Loucy (cell line): ENCODE data around the gene NRIP2.

Experiments used
- H2AFZ ChIP-seq: fragments of 200-600 bp; sonication (generic); 2 replicates; pipeline ENCODE4 v1.6.0; 2016; ENCODE audit warnings: antibody characterized with exemption, mild to moderate bottlenecking, low read length, moderate library complexity
- H3F3A ChIP-seq: fragments of 200-600 bp; 2 replicates; pipeline ENCODE4 v1.6.0; 2016; ENCODE audit warnings: antibody characterized with exemption, low read depth, mild to moderate bottlenecking
- H3K27me3 ChIP-seq: fragments of 200-600 bp; sonication (generic); 2 replicates; pipeline ENCODE4 v1.6.1; 2014; ENCODE audit warnings: low read length, mild to moderate bottlenecking; ENCODE audit not compliant: insufficient read depth, poor library complexity, severe bottlenecking
- H3K36me3 ChIP-seq: fragments of 200-600 bp; sonication (generic); 2 replicates; pipeline ENCODE4 v1.6.1; 2016; ENCODE audit warnings: low read length; ENCODE audit not compliant: insufficient read depth
- H3K4me1 ChIP-seq: fragments of 200-600 bp; sonication (generic); 2 replicates; pipeline ENCODE4 v1.5.1; 2014; ENCODE audit warnings: low read length, mild to moderate bottlenecking; ENCODE audit not compliant: insufficient read depth, poor library complexity, severe bottlenecking
- H3K4me2 ChIP-seq: fragments of 200-600 bp; sonication (generic); 2 replicates; pipeline ENCODE4 v1.6.0; 2014; ENCODE audit warnings: antibody characterized with exemption, low read length, low read depth, mild to moderate bottlenecking; ENCODE audit not compliant: poor library complexity, severe bottlenecking
- H3K4me3 ChIP-seq: fragments of 200-600 bp; sonication (generic); 2 replicates; pipeline ENCODE4 v1.5.1; 2014; ENCODE audit warnings: low read length, mild to moderate bottlenecking, mixed read lengths; ENCODE audit not compliant: poor library complexity, severe bottlenecking
- H3K79me2 ChIP-seq: fragments of 200-600 bp; sonication (generic); 2 replicates; pipeline ENCODE4 v1.6.1; 2014; ENCODE audit warnings: low read length; ENCODE audit not compliant: insufficient read depth
- H3K9ac ChIP-seq: fragments of 200-600 bp; sonication (generic); 2 replicates; pipeline ENCODE4 v1.6.0; 2014; ENCODE audit warnings: mild to moderate bottlenecking, low read depth, low read length, moderate library complexity; ENCODE audit not compliant: poor library complexity, severe bottlenecking
- H3K9me2 ChIP-seq: fragments of 200-600 bp; sonication (generic); replicated peaks from 2 replicates; pipeline ENCODE4 v1.6.1; 2016; ENCODE audit warnings: low read depth, low read length, mixed read lengths
- H3K9me3 ChIP-seq: fragments of 200-600 bp; sonication (generic); 2 replicates; pipeline ENCODE4 v1.6.1; 2014; ENCODE audit warnings: mild to moderate bottlenecking, antibody characterized with exemption, low read length, low read depth; ENCODE audit not compliant: insufficient read depth
- H4K20me1 ChIP-seq: fragments of 200-600 bp; sonication (generic); 2 replicates; pipeline ENCODE4 v1.6.0; 2014; ENCODE audit warnings: antibody characterized with exemption, low read length, mild to moderate bottlenecking; ENCODE audit not compliant: insufficient read depth, poor library complexity, severe bottlenecking
- EZH2phosphoT487 ChIP-seq: fragments of 200-600 bp; IDR thresholded peaks from 2 replicates; pipeline ENCODE4 v1.6.1; 2018; ENCODE audit warnings: antibody characterized with exemption, mild to moderate bottlenecking, moderate library complexity, borderline replicate concordance
- TF ChIP-seq, protein P1 (sequence below): fragments of 200-600 bp; sonication (generic); conservative IDR thresholded peaks from 2 replicates; pipeline ENCODE4 v1.5.1; 2014; ENCODE audit warnings: mild to moderate bottlenecking, antibody characterized with exemption, low read length

NRIP2 gene

DNA sequence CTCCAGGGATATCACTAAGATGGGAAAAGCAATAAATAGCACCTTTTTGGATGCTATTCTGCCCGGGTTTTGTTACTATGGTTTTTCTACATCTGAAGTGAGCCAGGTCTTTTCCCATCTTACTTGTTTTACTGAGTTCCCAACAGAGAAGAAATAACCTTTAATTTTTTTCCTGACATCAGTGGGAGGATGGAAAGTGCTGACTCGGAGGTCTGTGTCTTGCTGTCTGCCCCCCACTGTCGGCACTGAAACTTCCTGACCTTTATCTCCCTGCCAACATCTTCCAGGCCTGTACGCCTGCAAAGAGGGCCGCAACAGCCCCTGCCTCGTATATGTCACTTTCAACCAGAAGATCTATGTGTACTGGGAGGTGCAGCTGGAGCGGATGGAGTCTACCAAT is 11.4 kb downstream of the NRIP2 start:
- H3K4me1 ChIP-seq = no peaks in the 10 kb centered on the region
- H3K9ac ChIP-seq = no peak overlapping the region
- TF ChIP-seq, protein P1, sequence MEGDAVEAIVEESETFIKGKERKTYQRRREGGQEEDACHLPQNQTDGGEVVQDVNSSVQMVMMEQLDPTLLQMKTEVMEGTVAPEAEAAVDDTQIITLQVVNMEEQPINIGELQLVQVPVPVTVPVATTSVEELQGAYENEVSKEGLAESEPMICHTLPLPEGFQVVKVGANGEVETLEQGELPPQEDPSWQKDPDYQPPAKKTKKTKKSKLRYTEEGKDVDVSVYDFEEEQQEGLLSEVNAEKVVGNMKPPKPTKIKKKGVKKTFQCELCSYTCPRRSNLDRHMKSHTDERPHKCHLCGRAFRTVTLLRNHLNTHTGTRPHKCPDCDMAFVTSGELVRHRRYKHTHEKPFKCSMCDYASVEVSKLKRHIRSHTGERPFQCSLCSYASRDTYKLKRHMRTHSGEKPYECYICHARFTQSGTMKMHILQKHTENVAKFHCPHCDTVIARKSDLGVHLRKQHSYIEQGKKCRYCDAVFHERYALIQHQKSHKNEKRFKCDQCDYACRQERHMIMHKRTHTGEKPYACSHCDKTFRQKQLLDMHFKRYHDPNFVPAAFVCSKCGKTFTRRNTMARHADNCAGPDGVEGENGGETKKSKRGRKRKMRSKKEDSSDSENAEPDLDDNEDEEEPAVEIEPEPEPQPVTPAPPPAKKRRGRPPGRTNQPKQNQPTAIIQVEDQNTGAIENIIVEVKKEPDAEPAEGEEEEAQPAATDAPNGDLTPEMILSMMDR = no peak
- TF ChIP-seq EZH2phosphoT487 = no peak
- H3K27me3 ChIP-seq = no peaks in the 10 kb centered on the region
- no peak overlapping the region for H3K4me3 ChIP-seq
- no peak overlapping the region for H2AFZ ChIP-seq
- H3K36me3 ChIP-seq = peaks cover 9% of the 10 kb centered on the region; the same call in 1 of the 2 replicates
- no peaks in the 10 kb centered on the region for H3K9me2 ChIP-seq
- no peaks in the 10 kb centered on the region for H3K9me3 ChIP-seq
- H3F3A ChIP-seq = no peaks in the 10 kb centered on the region
- H4K20me1 ChIP-seq = no peaks in the 10 kb centered on the region
- H3K79me2 ChIP-seq = no peaks in the 10 kb centered on the region
- H3K4me2 ChIP-seq = no peak overlapping the region

DNA sequence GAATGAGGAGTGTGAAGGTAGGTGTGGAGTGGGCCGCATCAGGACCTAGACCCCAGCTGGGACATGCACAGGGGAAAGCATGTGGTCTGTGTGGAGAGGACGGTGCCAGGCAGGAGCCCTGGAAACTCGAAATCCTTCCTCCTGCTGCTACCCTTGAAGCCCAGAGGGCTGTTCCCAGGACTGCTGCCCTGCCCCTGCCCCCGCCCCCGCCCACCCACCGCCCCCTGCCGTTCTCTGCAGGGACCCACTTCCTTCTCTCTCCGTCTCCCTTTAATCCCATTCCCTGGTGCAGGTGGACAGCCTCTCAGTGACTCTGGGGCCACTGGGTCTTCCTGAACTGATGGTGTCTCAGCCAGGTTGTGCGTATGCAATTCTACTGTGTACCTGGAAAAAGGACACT is 14.4 kb downstream of the NRIP2 start:
- Histone ChIP-seq H3K79me2 (no peaks in the 10 kb centered on the region), H3K27me3 (no peaks in the 10 kb centered on the region), H2AFZ (no peak overlapping the region), H3K4me1 (no peaks in the 10 kb centered on the region), H3K9ac (no peak overlapping the region), H4K20me1 (no peaks in the 10 kb centered on the region), H3K36me3 (peaks cover 13% of the 10 kb centered on the region; the same call in 1 of the 2 replicates), H3K9me2 (no peaks in the 10 kb centered on the region), H3F3A (no peaks in the 10 kb centered on the region), H3K4me3 (no peak overlapping the region), H3K4me2 (no peak overlapping the region), H3K9me3 (no peaks in the 10 kb centered on the region)
- TF ChIP-seq EZH2phosphoT487 = no peak
- TF ChIP-seq, protein P1 = no peak

DNA sequence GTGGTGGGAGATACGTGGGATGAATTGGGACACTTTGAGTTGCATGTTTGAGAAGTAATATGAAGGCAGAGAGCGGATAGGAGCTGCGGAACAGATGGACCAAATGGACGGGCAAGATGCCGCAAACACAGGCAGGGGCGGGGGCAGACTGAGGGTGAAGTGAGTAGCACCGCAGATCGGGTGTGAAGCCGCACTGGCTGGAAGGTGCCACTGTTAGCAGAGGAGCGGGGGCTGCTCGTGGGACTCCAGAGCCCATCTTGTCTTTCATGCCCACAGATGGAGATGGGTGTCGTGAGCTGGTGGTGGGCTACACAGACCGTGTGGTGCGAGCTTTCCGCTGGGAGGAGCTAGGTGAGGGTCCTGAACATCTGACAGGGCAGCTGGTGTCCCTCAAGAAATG is 15.0 kb downstream of the NRIP2 start:
- no peak overlapping the region for H2AFZ ChIP-seq
- no peaks in the 10 kb centered on the region for H3K27me3 ChIP-seq
- H3K4me3 ChIP-seq = no peak overlapping the region
- no peak overlapping the region for H3K9ac ChIP-seq
- H3K4me1 ChIP-seq = no peaks in the 10 kb centered on the region
- H3K4me2 ChIP-seq = no peak overlapping the region
- no peaks in the 10 kb centered on the region for H3K9me2 ChIP-seq
- H3K36me3 ChIP-seq = peaks cover 13% of the 10 kb centered on the region; the same call in 1 of the 2 replicates
- H3K79me2 ChIP-seq = peaks cover 5% of the 10 kb centered on the region; the same call in 1 of the 2 replicates
- no peaks in the 10 kb centered on the region for H3F3A ChIP-seq
- TF ChIP-seq, protein P1 = no peak
- TF ChIP-seq EZH2phosphoT487 = no peak
- H3K9me3 ChIP-seq = no peaks in the 10 kb centered on the region
- H4K20me1 ChIP-seq = no peaks in the 10 kb centered on the region
